K562 (cell line): Measurements from ENCODE around the gene PCBP3. TPM values are rescaled to one million over a fixed set of nuclear protein-coding genes. Genes with fewer than 3 reads are reported as not detected.

Experiments used
- ATAC-seq: fragments of 200-7000 bp; cut with Tn5 transposase; 3 replicates; pipeline ENCODE4 v1.9.1; 2020; ENCODE audit warnings: moderate library complexity
- BruUV-seq: library from RNA; stranded (reverse); fragments of 400-500 nt; replicated peaks from 2 replicates; lab custom pipeline; 2021; lab: Mats Ljungman, UMichigan
- CTCF ChIA-PET: fragments of 300-600 bp; formaldehyde crosslinking; extraction: SDS; loops from one replicate; lab custom pipeline; 2021; ENCODE audit warnings: low intra/inter-chr PET ratio; lab: Yijun Ruan, JAX
- POLR2A ChIA-PET: fragments of 300-600, 350-650 bp; sonication (Branson Sonifier 250); formaldehyde crosslinking; extraction: SDS; loops from one replicate; lab custom pipeline; 2021; ENCODE audit warnings: antibody characterized with exemption, inconsistent platforms; lab: Yijun Ruan, JAX
- DNase-seq, 4 experiments: peaks; one replicate each; pipeline versions ENCODE4 v3.0.0 to v3.0.0-alpha.2; 2011 to 2018; ENCODE audit warnings: low spot score in 3 of 4, mixed read lengths in 3 of 4; ENCODE audit errors: extremely low read depth in 1 of 4
- FAIRE-seq: peaks from 2 replicates; lab custom pipeline; 2011; peaks lifted over from hg19 to GRCh38; lab: Jason Lieb, UNC
- H2AFZ ChIP-seq: 2 replicates; pipeline ENCODE4 v1.6.0; 2011; ENCODE audit warnings: low read depth, low read length, control low read depth, inconsistent platforms
- H3K27ac ChIP-seq: fragments of 200-600 bp; 3 replicates; pipeline ENCODE4 v1.8.0; 2011; ENCODE audit warnings: low read depth, mild to moderate bottlenecking, control low read depth, inconsistent platforms, low read length, moderate library complexity, mixed read lengths; ENCODE audit errors: extremely low read depth
- H3K27me3 ChIP-seq, 2 experiments: fragments of 300-600 bp in 1 of 2; 2 replicates in 1 of 2; 3 replicates in 1 of 2; pipeline versions ENCODE4 v1.6.0 to v1.8.0; 2011; ENCODE audit warnings: inconsistent platforms in 2 of 2, low read length in 2 of 2, mild to moderate bottlenecking in 1 of 2, mixed read lengths in 1 of 2, moderate library complexity in 1 of 2; ENCODE audit not compliant: control insufficient read depth in 2 of 2, insufficient read depth in 2 of 2
- H3K36me3 ChIP-seq: fragments of 300-600 bp; 3 replicates; pipeline ENCODE4 v1.8.0; 2011; ENCODE audit warnings: mild to moderate bottlenecking, low read length, inconsistent platforms; ENCODE audit not compliant: control insufficient read depth, insufficient read depth
- H3K4me1 ChIP-seq, 2 experiments: fragments of 200-600 bp in 1 of 2; replicated peaks in 1 of 2; 2 replicates in 1 of 2; 3 replicates in 1 of 2; pipeline versions ENCODE4 v1.5.1 to v1.8.0; 2011; ENCODE audit warnings: inconsistent platforms in 2 of 2, low read length in 2 of 2, mild to moderate bottlenecking in 1 of 2, mixed read lengths in 1 of 2, moderate library complexity in 1 of 2; ENCODE audit not compliant: control insufficient read depth in 2 of 2, insufficient read depth in 2 of 2
- H3K4me2 ChIP-seq: 2 replicates; pipeline ENCODE4 v1.6.1; 2011; ENCODE audit warnings: low read length, control low read depth, inconsistent platforms, mixed read lengths; ENCODE audit not compliant: insufficient read depth
- H3K4me3 ChIP-seq: fragments of 200-600 bp; sonication (generic), shearing (Covaris generic); 2 replicates; pipeline ENCODE4 v1.5.1; 2016; ENCODE audit warnings: control low read depth, inconsistent platforms
- H3K79me2 ChIP-seq: fragments of 200-600 bp; 3 replicates; pipeline ENCODE4 v1.8.0; 2011; ENCODE audit warnings: low read length, inconsistent platforms; ENCODE audit not compliant: control insufficient read depth, insufficient read depth
- H3K9ac ChIP-seq, 2 experiments: 2 replicates each; pipeline versions ENCODE4 v1.6.0 to v1.6.1; 2011; ENCODE audit warnings: low read depth in 2 of 2, low read length in 2 of 2, control low read depth in 1 of 2, inconsistent platforms in 1 of 2, mild to moderate bottlenecking in 1 of 2, mixed read lengths in 1 of 2; ENCODE audit not compliant: insufficient read depth in 1 of 2
- H3K9me1 ChIP-seq: one replicate; pipeline ENCODE4 v1.6.0; 2011; ENCODE audit warnings: inconsistent platforms, mild to moderate bottlenecking, low read length, moderate library complexity; ENCODE audit not compliant: control insufficient read depth, insufficient read depth
- H3K9me3 ChIP-seq: replicated peaks from 2 replicates; pipeline ENCODE4 v1.5.1; 2011; ENCODE audit warnings: low read depth, low read length, inconsistent platforms; ENCODE audit not compliant: control insufficient read depth, insufficient read depth
- H4K20me1 ChIP-seq: replicated peaks from 2 replicates; pipeline ENCODE4 v1.6.1; 2011; ENCODE audit warnings: low read length, inconsistent platforms, mixed read lengths; ENCODE audit not compliant: control insufficient read depth, insufficient read depth
- CCAR2 ChIP-seq: fragments of 200-400 bp; formaldehyde crosslinking; IDR thresholded peaks from 2 replicates; pipeline ENCODE4 v1.6.1; 2017; ENCODE audit warnings: mild to moderate bottlenecking, low read depth, low read length
- GATA2 ChIP-seq: sonication (generic); formaldehyde crosslinking; IDR thresholded peaks from 2 replicates; pipeline ENCODE4 v1.4.0; 2020; ENCODE audit warnings: mild to moderate bottlenecking, missing genetic modification reagents
- KDM1A ChIP-seq, 2 experiments: fragments of 450-650 bp; IDR thresholded peaks; 2 replicates each; pipeline ENCODE4 v1.6.1; 2016; ENCODE audit warnings: mild to moderate bottlenecking in 2 of 2
- MCM5 ChIP-seq: fragments of 450-650 bp; IDR thresholded peaks from 2 replicates; pipeline ENCODE4 v1.6.1; 2016; ENCODE audit warnings: low read depth
- PHB ChIP-seq: fragments of 250-450 bp; sonication (Bioruptor Pico); IDR thresholded peaks from 2 replicates; pipeline ENCODE4 v1.5.0; 2021
- SMARCE1 ChIP-seq: fragments of 450-650 bp; IDR thresholded peaks from 2 replicates; pipeline ENCODE4 v1.7.1; 2016; ENCODE audit warnings: mild to moderate bottlenecking
- SMC3 ChIP-seq: conservative IDR thresholded peaks from 2 replicates; pipeline ENCODE4 v1.6.1; 2011; ENCODE audit warnings: low read depth, low read length, improper control_type of control experiment; ENCODE audit not compliant: insufficient read depth
- TAF1 ChIP-seq: IDR thresholded peaks from 2 replicates; pipeline ENCODE4 v1.6.1; 2011; ENCODE audit warnings: mild to moderate bottlenecking, low read length, moderate library complexity; ENCODE audit not compliant: insufficient read depth, control insufficient read depth, severe bottlenecking; ENCODE audit errors: extremely low read depth
- ZBTB9 ChIP-seq: fragments of 450-650 bp; formaldehyde crosslinking; IDR thresholded peaks from 2 replicates; pipeline ENCODE4 v1.4.0; 2020; ENCODE audit warnings: mild to moderate bottlenecking, moderate library complexity
- ZNF224 ChIP-seq: sonication (generic); formaldehyde crosslinking; IDR thresholded peaks from 2 replicates; pipeline ENCODE4 v1.8.0; 2022; ENCODE audit warnings: mild to moderate bottlenecking, missing genetic modification reagents
- ZNF311 ChIP-seq: fragments of 250-450 bp; sonication (Bioruptor Pico); IDR thresholded peaks from 2 replicates; pipeline ENCODE4 v1.4.0; 2020; ENCODE audit warnings: mild to moderate bottlenecking, moderate library complexity
- WGBS: fragments of 100-300 bp; shearing (Covaris generic); methylation state at CpG from one replicate; pipeline ENCODE4 v1.1.6; 2016; ENCODE audit warnings: low coverage, mixed read lengths; ENCODE audit not compliant: insufficient coverage; ENCODE audit errors: missing lambda C conversion rate; 5-methylcytosine and 5-hydroxymethylcytosine counted together
- in situ Hi-C: fragments of 300-500 bp; cut with MboI; formaldehyde crosslinking; loops from 4 replicates; pipeline ENCODE4 v1.15.0; 2018; ENCODE audit warnings: inconsistent platforms, mixed read lengths
- intact Hi-C: fragments of 100-400 bp; cut with micrococcal nuclease; formaldehyde crosslinking; loops from 2 replicates; pipeline ENCODE4 v1.14.2; 2022
- polyA plus RNA-seq, 8 experiments: library from polyadenylated mRNA; depleted of rRNA in 4 of 8; stranded (reverse) in 5 of 8; unstranded in 3 of 8; fragments of >200 nt; fragmentation: Nextera tagmentation in 2 of 8; fragmentation: Illumina TruSeq in 1 of 8; extraction: Ambion mirVana in 2 of 8; extraction: Trizol in 1 of 8; gene quantifications; 2 replicates each; pipeline versions ENCODE4 v1.2.1 to v1.2.3, GENCODE V29; 2011 to 2014; ENCODE audit warnings: inconsistent platforms in 1 of 8, missing spikeins in 1 of 8
- total RNA-seq, 7 experiments: library from RNA; depleted of rRNA in 6 of 7; stranded (reverse); fragments of >200 nt in 6 of 7; fragmentation: Illumina TruSeq in 2 of 7; extraction: Trizol in 2 of 7; gene quantifications; 2 replicates each; pipeline versions ENCODE4 v1.2.1 to v1.2.3, GENCODE V29; 2011 to 2021; ENCODE audit warnings: low replicate concordance in 1 of 7

PCBP3 gene
- total and polyA plus RNA-seq, 9 of the 15 experiments (the other 6 are each of a cell fraction or from before 2014, with no cell fraction given), result 0.18 TPM; not detected in 8

GRCh38 chr21:45894906-45895777, 251.6 kb downstream of the PCBP3 start:
- Histone ChIP-seq H3K9me1 (no peaks in the 10 kb centered on the region), H3K36me3 (no peaks in the 10 kb centered on the region), H3K4me2 (no peak overlapping the region)
- in situ Hi-C loops, result no loop called here
- no peak for TF ChIP-seq ZNF224 (CRISPR knock-in tag)
- no peak for TF ChIP-seq SMARCE1
- TF ChIP-seq GATA2, result no peak
- TF ChIP-seq PHB (CRISPR knock-in tag), result no peak
- TF ChIP-seq MCM5, result no peak
- no peak for TF ChIP-seq CCAR2
- TF ChIP-seq ZNF311 (CRISPR knock-in tag), result no peak
- no peak for TF ChIP-seq KDM1A (IDR thresholded peaks at IDR 0.05)
- TF ChIP-seq TAF1, result no peak
- no peak for TF ChIP-seq SMC3
- no peak for TF ChIP-seq ZBTB9 (CRISPR knock-in tag)
- TF ChIP-seq, all 486 proteins: peak for 0
- intact Hi-C loops, result no loop called here
- no peak overlapping the region; a peak in 1 of 4 replicates for H3K9ac ChIP-seq
- ChIA-PET CTCF (no interaction called here), POLR2A (interaction anchor here (0.6 to 0.9 kb wide), 2 partner anchors 16 to 122 kb away, joined by 3 read pairs; no protein-coding TSS in a partner anchor)
- H4K20me1 ChIP-seq, result peaks cover 28% of the 10 kb centered on the region; the same call in 1 of the 2 replicates
- H3K27me3 ChIP-seq, result peaks cover 37 to 76% of the 10 kb centered on the region in 2 experiments; a peak in 4 of 5 replicates
- no peak overlapping the region for H2AFZ ChIP-seq
- no peak for ATAC-seq
- no peak for FAIRE-seq
- H3K9me3 ChIP-seq, result no peaks in the 10 kb centered on the region
- peaks cover 0 to 11% of the 10 kb centered on the region in 2 experiments; a peak in 2 of 5 replicates for H3K4me1 ChIP-seq
- DNase-seq, result no peak
- H3K4me3 ChIP-seq, result no peak overlapping the region
- no peaks in the 10 kb centered on the region for H3K79me2 ChIP-seq
- under 1% methylated on average over 22 of the region's 22 CpGs for WGBS
- no TSS peak for BruUV-seq
- H3K27ac ChIP-seq, result no peak overlapping the region
